ENCODE measurements around the gene PRR14L.

PRR14L gene

GRCh38 chr22:31647523-31648320 lies 102.2 kb downstream of the PRR14L start:
- DNase-seq (ENCODE audit: extremely low read depth in 1 of 2, low read depth in 1 of 2), result no peak

- no peak for DNase-seq (ENCODE audit: extremely low read depth in 1 of 2, low read depth in 1 of 2)
Observed at GRCh38 chr22:31647066-31647465, 102.9 kb downstream of the PRR14L start.

GRCh38 chr22:31646186-31647019 lies 103.5 kb downstream of the PRR14L start:
- DNase-seq (ENCODE audit: extremely low read depth in 1 of 2, low read depth in 1 of 2), result no peak

- no peak for DNase-seq (ENCODE audit: extremely low read depth in 1 of 2, low read depth in 1 of 2)
Observed at GRCh38 chr22:31639436-31640039, 110.4 kb downstream of the PRR14L start.

- no peak for DNase-seq (ENCODE audit: extremely low read depth in 1 of 2, low read depth in 1 of 2)
Observed at GRCh38 chr22:31637891-31638618, 111.9 kb downstream of the PRR14L start.

- no peak for DNase-seq (ENCODE audit: extremely low read depth in 1 of 2, low read depth in 1 of 2)
Observed at GRCh38 chr22:31637447-31637890, 112.5 kb downstream of the PRR14L start.

- DNase-seq (ENCODE audit: extremely low read depth in 1 of 2, low read depth in 1 of 2), result no peak
Observed at GRCh38 chr22:31635638-31636306, 114.2 kb downstream of the PRR14L start.

- DNase-seq (ENCODE audit: extremely low read depth in 1 of 2, low read depth in 1 of 2), result no peak
Observed at GRCh38 chr22:31631436-31631835, 118.5 kb downstream of the PRR14L start.

All from activated CD8-positive, alpha-beta memory T cell treated with anti-CD3 and anti-CD28 coated beads for 1 hour (primary cell).